GM12864 (cell line): ENCODE measurements around the gene OSBPL10.

ENCODE experiments used
- DNase-seq: peaks from one replicate; pipeline ENCODE4 v3.0.0-alpha.2; 2011; ENCODE audit warnings: low read depth
- H3K4me3 ChIP-seq: 2 replicates; pipeline ENCODE4 v1.5.1; 2011; ENCODE audit warnings: mild to moderate bottlenecking, low read depth, low read length, control low read depth
- TF ChIP-seq, protein P1 (sequence below): IDR thresholded peaks from 2 replicates; pipeline ENCODE4 v1.5.1; 2011; ENCODE audit warnings: low read depth, mild to moderate bottlenecking, moderate library complexity, low read length, control low read depth, inconsistent platforms; ENCODE audit errors: missing control alignments

The OSBPL10 gene

DNA sequence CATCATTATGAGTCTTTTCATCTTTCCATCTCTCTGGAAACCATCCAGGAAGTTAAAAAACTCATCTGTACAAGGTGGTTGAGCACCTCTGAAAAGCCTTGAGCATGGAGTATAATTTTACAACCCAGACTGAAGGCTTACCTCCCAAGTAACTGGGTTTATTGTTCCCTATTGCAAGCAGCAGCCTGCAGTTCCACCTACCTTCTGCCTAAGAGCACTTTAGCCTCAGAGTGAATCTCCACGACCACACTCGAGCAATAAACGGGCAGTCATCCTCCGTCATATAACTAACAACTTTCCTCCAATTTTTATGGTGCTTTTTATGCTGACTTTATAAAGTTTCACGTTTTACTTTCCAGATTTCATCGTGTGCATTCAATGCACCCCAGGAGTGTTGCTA is 32.8 kb downstream of the OSBPL10 start:
- H3K4me3 ChIP-seq: no peak overlapping the region

GRCh38 chr3:31947671-31948091 is 33.4 kb downstream of the OSBPL10 start:
- H3K4me3 ChIP-seq: no peak overlapping the region
- no peak for DNase-seq
- TF ChIP-seq, protein P1, sequence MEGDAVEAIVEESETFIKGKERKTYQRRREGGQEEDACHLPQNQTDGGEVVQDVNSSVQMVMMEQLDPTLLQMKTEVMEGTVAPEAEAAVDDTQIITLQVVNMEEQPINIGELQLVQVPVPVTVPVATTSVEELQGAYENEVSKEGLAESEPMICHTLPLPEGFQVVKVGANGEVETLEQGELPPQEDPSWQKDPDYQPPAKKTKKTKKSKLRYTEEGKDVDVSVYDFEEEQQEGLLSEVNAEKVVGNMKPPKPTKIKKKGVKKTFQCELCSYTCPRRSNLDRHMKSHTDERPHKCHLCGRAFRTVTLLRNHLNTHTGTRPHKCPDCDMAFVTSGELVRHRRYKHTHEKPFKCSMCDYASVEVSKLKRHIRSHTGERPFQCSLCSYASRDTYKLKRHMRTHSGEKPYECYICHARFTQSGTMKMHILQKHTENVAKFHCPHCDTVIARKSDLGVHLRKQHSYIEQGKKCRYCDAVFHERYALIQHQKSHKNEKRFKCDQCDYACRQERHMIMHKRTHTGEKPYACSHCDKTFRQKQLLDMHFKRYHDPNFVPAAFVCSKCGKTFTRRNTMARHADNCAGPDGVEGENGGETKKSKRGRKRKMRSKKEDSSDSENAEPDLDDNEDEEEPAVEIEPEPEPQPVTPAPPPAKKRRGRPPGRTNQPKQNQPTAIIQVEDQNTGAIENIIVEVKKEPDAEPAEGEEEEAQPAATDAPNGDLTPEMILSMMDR: no peak

More for the DNA sequence above, 32.8 kb downstream of the OSBPL10 start:
- DNase-seq: no peak
- TF ChIP-seq, protein P1: no peak

DNA sequence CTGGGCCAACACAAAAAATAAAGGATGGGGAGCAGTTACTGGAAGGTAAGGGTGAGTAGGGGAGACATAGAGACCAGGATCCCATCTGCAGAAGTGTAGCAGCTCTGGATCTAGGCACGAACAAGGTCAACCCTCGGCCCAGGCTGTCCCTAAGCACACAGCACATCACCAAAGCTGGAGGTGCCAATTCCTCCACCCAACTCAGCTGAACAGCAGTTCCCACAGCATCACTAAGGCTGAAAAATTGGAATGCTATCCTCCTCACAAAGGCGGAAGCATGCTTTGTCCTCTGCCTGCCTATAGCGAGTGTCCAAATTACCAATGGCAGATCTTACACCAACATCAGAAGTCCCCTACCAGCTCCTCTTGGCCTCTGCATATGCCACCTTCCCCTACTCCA is 33.9 kb downstream of the OSBPL10 start:
- no peak for DNase-seq
- TF ChIP-seq, protein P1: no peak
- no peak overlapping the region for H3K4me3 ChIP-seq

- DNase-seq: no peak
- TF ChIP-seq, protein P1: no peak
- no peak overlapping the region for H3K4me3 ChIP-seq
These were observed 34.5 kb downstream of the OSBPL10 start for GRCh38 chr3:31946484-31947081.

DNA sequence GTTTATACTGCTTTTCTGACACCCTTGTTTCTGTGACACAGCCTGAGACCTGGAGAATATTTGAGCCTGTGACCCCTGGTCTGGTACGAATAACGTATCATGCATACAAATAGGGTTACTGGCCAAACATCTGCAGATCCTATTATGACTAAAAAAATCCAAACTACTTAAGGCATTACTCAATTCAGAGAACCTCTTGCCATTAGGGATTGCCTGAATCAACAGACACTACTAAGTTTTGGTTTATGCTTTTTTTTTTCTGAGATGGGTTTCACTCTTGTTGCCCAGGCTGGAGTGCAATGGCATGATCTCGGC is 35.4 kb downstream of the OSBPL10 start:
- DNase-seq: no peak
- TF ChIP-seq, protein P1: no peak
- no peak overlapping the region for H3K4me3 ChIP-seq

DNA sequence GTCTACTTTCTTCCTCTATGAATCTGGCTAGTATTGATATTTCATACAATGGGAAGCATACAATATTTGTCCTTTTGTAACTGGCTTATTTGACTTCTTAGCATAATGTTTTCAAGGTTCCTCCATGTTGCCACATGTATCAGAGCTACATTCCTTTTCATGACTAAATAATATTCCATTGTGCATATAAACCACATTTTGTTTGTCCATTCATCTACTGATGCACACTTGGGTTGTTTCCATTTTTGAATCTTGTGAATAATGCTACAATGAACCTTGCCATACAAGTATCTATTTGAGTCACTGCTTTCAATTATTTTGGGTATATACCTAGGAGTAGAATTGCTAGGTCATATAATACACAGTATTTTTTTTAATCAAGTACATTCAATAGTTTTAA is 38.0 kb downstream of the OSBPL10 start:
- DNase-seq: no peak
- TF ChIP-seq, protein P1: no peak
- no peak overlapping the region for H3K4me3 ChIP-seq

- TF ChIP-seq, protein P1: no peak
- no peak overlapping the region for H3K4me3 ChIP-seq
- DNase-seq: no peak
These were observed 38.6 kb downstream of the OSBPL10 start for GRCh38 chr3:31942446-31942845.
